Testis (tissue), 3 donors: Measurements from ENCODE around the gene PERM1. TPM values are rescaled to one million over a fixed set of nuclear protein-coding genes. Genes with fewer than 3 reads are reported as not detected.

ENCODE experiments used
- DNase-seq: peaks from one replicate; pipeline ENCODE4 v3.0.0-alpha.2; 2019
- H3K27ac ChIP-seq, 2 donors: fragments of 200-600 bp; sonication (generic); one replicate each; pipeline ENCODE4 v1.5.1; 2019
- H3K27me3 ChIP-seq: fragments of 200-600 bp; sonication (generic); one replicate; pipeline ENCODE4 v1.5.1; 2019
- H3K36me3 ChIP-seq: fragments of 200-600 bp; sonication (generic); one replicate; pipeline ENCODE4 v1.5.1; 2017; ENCODE audit warnings: low read depth; ENCODE audit errors: missing control alignments
- H3K4me1 ChIP-seq: fragments of 200-600 bp; sonication (generic); one replicate; pipeline ENCODE4 v1.5.1; 2019
- H3K4me3 ChIP-seq, 2 donors: fragments of 200-600 bp; sonication (generic); one replicate each; pipeline ENCODE4 v1.5.1; 2017 to 2019
- H3K9me3 ChIP-seq: fragments of 200-600 bp; sonication (generic); one replicate; pipeline ENCODE4 v1.5.1; 2017
- CTCF ChIP-seq, 3 experiments: fragments of 450-650 bp in 2 of 3; fragments of 200-600 bp in 1 of 3; sonication (generic) in 1 of 3; IDR thresholded peaks; one replicate each; pipeline ENCODE4 v1.5.1; 2016 to 2019; ENCODE audit warnings: antibody characterized with exemption in 3 of 3, mild to moderate bottlenecking in 2 of 3, moderate library complexity in 1 of 3
- POLR2A ChIP-seq: fragments of 450-650 bp; IDR thresholded peaks from one replicate; pipeline ENCODE4 v1.6.1; 2017; ENCODE audit warnings: antibody characterized with exemption, mild to moderate bottlenecking, moderate library complexity
- WGBS, 2 donors: methylation state at CpG; one replicate each; pipeline ENCODE4 v1.1.5; 2018; 5-methylcytosine and 5-hydroxymethylcytosine counted together
- intact Hi-C: fragments of 100-400 bp; cut with DNase I; formaldehyde crosslinking; loops from one replicate; pipeline ENCODE4 v1.15.1; 2023; ENCODE audit warnings: low total_unique reads
- polyA plus RNA-seq: library from polyadenylated mRNA; stranded (reverse); fragments of 350-450 nt; fragmentation: Illumina TruSeq; extraction: RNeasy Lipid Tissue Mini Kit (QIAGEN cat#74804); gene quantifications from one replicate; pipeline ENCODE4 v1.2.3, GENCODE V29; 2014; ENCODE audit warnings: low read depth, low replicate concordance; ENCODE audit not compliant: insufficient read depth
- total RNA-seq, 2 donors: library from RNA; depleted of rRNA; stranded (reverse); fragments of >200 nt; gene quantifications; one replicate each; pipeline ENCODE4 v1.2.3, GENCODE V29; 2016

The PERM1 gene
- total and polyA plus RNA-seq, 3 donors from 2014 or later: 0.65 to 4.9 (median 3.2) TPM

GRCh38 chr1:963301-963651, 18.6 kb downstream of the PERM1 start:
- H3K4me1 ChIP-seq: peaks cover 8% of the 10 kb centered on the region
- intact Hi-C loops: no loop called here
- WGBS, 2 donors: 95 to 100% methylated on average over 6 to 16 of the region's 16 CpGs
- no peaks in the 10 kb centered on the region for H3K36me3 ChIP-seq
- no peak for TF ChIP-seq POLR2A
- H3K27ac ChIP-seq: no peak overlapping the region
- no peak for DNase-seq
- H3K9me3 ChIP-seq: no peaks in the 10 kb centered on the region
- no peaks in the 10 kb centered on the region for H3K27me3 ChIP-seq
- no peak overlapping the region for H3K4me3 ChIP-seq

GRCh38 chr1:962381-963300, 19.3 kb downstream of the PERM1 start:
- Histone ChIP-seq H3K27ac (no peak overlapping the region), H3K4me1 (peaks cover 14% of the 10 kb centered on the region), H3K27me3 (no peaks in the 10 kb centered on the region), H3K4me3 (no peak overlapping the region), H3K9me3 (no peaks in the 10 kb centered on the region), H3K36me3 (no peaks in the 10 kb centered on the region)
- no peak for DNase-seq
- WGBS, 2 donors: 87 to 94% methylated on average over 32 to 57 of the region's 57 CpGs
- no peak for TF ChIP-seq CTCF (IDR thresholded peaks at IDR 0.05)
- TF ChIP-seq POLR2A: no peak
- intact Hi-C loops: no loop called here

GRCh38 chr1:961132-961669, 20.7 kb downstream of the PERM1 start:
- intact Hi-C loops: no loop called here
- Histone ChIP-seq H3K4me3 (peak overlapping the region; percentile 98), H3K9me3 (no peaks in the 10 kb centered on the region), H3K27me3 (no peaks in the 10 kb centered on the region), H3K27ac (no peak overlapping the region), H3K36me3 (no peaks in the 10 kb centered on the region), H3K4me1 (peaks cover 13% of the 10 kb centered on the region)
- TF ChIP-seq POLR2A (no peak), CTCF (IDR thresholded peaks at IDR 0.05) (no peak)
- DNase-seq: no peak
- WGBS, 2 donors: 29 to 50% methylated on average over 6 to 31 of the region's 56 CpGs

GRCh38 chr1:960363-961131, 21.3 kb downstream of the PERM1 start, which contains the start of gene KLHL17:
Gene KLHL17, plus strand, starts transcription at chr1:960584. Its CDS starts 110 bp downstream, at chr1:960694.
- H3K4me3 ChIP-seq: peak within 1 kb of the TSS; percentile 98
- no peaks in the 10 kb centered on the region for H3K36me3 ChIP-seq
- peak within 1 kb of the TSS in 1 of 2 donors; percentile 24 for H3K27ac ChIP-seq
- H3K9me3 ChIP-seq: no peaks in the 10 kb centered on the region
- no peaks in the 10 kb centered on the region for H3K27me3 ChIP-seq
- intact Hi-C loops: no loop called here
- 0 to 1% methylated on average over 8 to 49 of the region's 109 CpGs for WGBS, 2 donors
- peak; percentile 78 for DNase-seq
- TF ChIP-seq POLR2A (no peak), CTCF (IDR thresholded peaks at IDR 0.05) (no peak)
- peaks cover 13% of the 10 kb centered on the region for H3K4me1 ChIP-seq
